Esophagus muscularis mucosa (tissue), 4 donors: ENCODE data around the gene CCL5. TPM values are rescaled to one million over a fixed set of nuclear protein-coding genes. Genes with fewer than 3 reads are reported as not detected.

ENCODE experiments used
- DNase-seq: peaks from one replicate; pipeline ENCODE4 v3.0.0-alpha.2; 2017; ENCODE audit errors: extremely low spot score
- H3K27ac ChIP-seq, 4 donors: fragments of 200-600 bp; sonication (generic); replicated peaks in 1 of 4; 1 replicate in 3 of 4; 2 replicates in 1 of 4; pipeline ENCODE4 v1.5.1; 2016 to 2019; ENCODE audit warnings: mild to moderate bottlenecking in 1 of 4
- H3K27me3 ChIP-seq, 4 donors: fragments of 200-600 bp; sonication (generic); one replicate each; pipeline versions ENCODE4 v1.5.1 to v1.6.0; 2016 to 2019
- H3K36me3 ChIP-seq, 4 donors: fragments of 200-600 bp; sonication (generic); one replicate each; pipeline ENCODE4 v1.5.1; 2016 to 2019
- H3K4me1 ChIP-seq, 4 donors: fragments of 200-600 bp; sonication (generic); one replicate each; pipeline ENCODE4 v1.5.1; 2016 to 2019
- H3K4me3 ChIP-seq, 4 donors: fragments of 200-600 bp; sonication (generic); 1 replicate in 2 of 4; 2 replicates in 2 of 4; pipeline ENCODE4 v1.5.1; 2016 to 2019; ENCODE audit warnings: mild to moderate bottlenecking in 4 of 4, moderate library complexity in 1 of 4
- H3K9me3 ChIP-seq, 4 donors: fragments of 200-600 bp; sonication (generic); 1 replicate in 3 of 4; 2 replicates in 1 of 4; pipeline ENCODE4 v1.5.1; 2016 to 2019
- CTCF ChIP-seq, 3 experiments: fragments of 200-600 bp in 2 of 3; fragments of 450-650 bp in 1 of 3; sonication (generic) in 2 of 3; IDR thresholded peaks; one replicate each; pipeline ENCODE4 v1.5.1; 2017 to 2019; ENCODE audit warnings: antibody characterized with exemption in 3 of 3, mild to moderate bottlenecking in 2 of 3, moderate library complexity in 1 of 3
- EP300 ChIP-seq: sonication (generic); formaldehyde crosslinking; IDR thresholded peaks from one replicate; pipeline ENCODE4 v1.6.1; 2017; ENCODE audit warnings: antibody characterized with exemption
- POLR2A ChIP-seq: fragments of 450-650 bp; IDR thresholded peaks from one replicate; pipeline ENCODE4 v1.6.1; 2017; ENCODE audit warnings: antibody characterized with exemption, moderate library complexity, mild to moderate bottlenecking, low read depth
- POLR2AphosphoS5 ChIP-seq, 2 donors: sonication (generic); formaldehyde crosslinking; IDR thresholded peaks; one replicate each; pipeline ENCODE4 v1.6.1; 2017; ENCODE audit warnings: antibody characterized with exemption in 2 of 2
- WGBS: methylation state at CpG from one replicate; pipeline ENCODE4 v1.1.5; 2018; 5-methylcytosine and 5-hydroxymethylcytosine counted together
- intact Hi-C: fragments of 100-400 bp; cut with DNase I; formaldehyde crosslinking; loops from one replicate; pipeline ENCODE4 v1.15.1; 2023
- total RNA-seq, 4 donors: library from RNA; depleted of rRNA; stranded (reverse); fragments of >200 nt; gene quantifications; one replicate each; pipeline versions ENCODE4 v1.1.0 to v1.2.1, GENCODE V29; 2016

CCL5 gene
- total RNA-seq, 4 donors from 2014 or later, result 1.6 to 11.3 (median 2.2) TPM

GRCh38 chr17:35893751-35894150 lies 13.6 kb upstream of the CCL5 start:
- intact Hi-C loops, result no loop called here
- H3K9me3 ChIP-seq, result no peaks in the 10 kb centered on the region
- H3K27me3 ChIP-seq, result no peaks in the 10 kb centered on the region
- no peak overlapping the region for H3K27ac ChIP-seq
- DNase-seq, result no peak
- peaks cover 0 to 9% (median 4%) of the 10 kb centered on the region in 4 donors for H3K4me1 ChIP-seq
- H3K4me3 ChIP-seq, result no peak overlapping the region
- TF ChIP-seq POLR2A, result no peak
- no peak for TF ChIP-seq POLR2AphosphoS5 (IDR thresholded peaks at IDR 0.05)
- 96% methylated on average over 2 of the region's 4 CpGs for WGBS
- no peaks in the 10 kb centered on the region for H3K36me3 ChIP-seq

- Histone ChIP-seq H3K36me3 (no peaks in the 10 kb centered on the region), H3K27me3 (no peaks in the 10 kb centered on the region), H3K9me3 (no peaks in the 10 kb centered on the region), H3K27ac (no peak overlapping the region), H3K4me3 (no peak overlapping the region), H3K4me1 (peaks cover 0 to 9% (median 4%) of the 10 kb centered on the region in 4 donors)
- DNase-seq, result no peak
- WGBS, result 29% methylated on average over 6 of the region's 6 CpGs
- intact Hi-C loops, result no loop called here
- TF ChIP-seq POLR2AphosphoS5 (IDR thresholded peaks at IDR 0.05), result no peak
- no peak for TF ChIP-seq EP300
- no peak for TF ChIP-seq POLR2A
- no peak for TF ChIP-seq CTCF (IDR thresholded peaks at IDR 0.05)
These were observed 12.2 kb upstream of the CCL5 start for GRCh38 chr17:35892091-35893035.

- TF ChIP-seq EP300, result no peak
- H3K36me3 ChIP-seq, result no peaks in the 10 kb centered on the region
- no peaks in the 10 kb centered on the region for H3K9me3 ChIP-seq
- H3K4me1 ChIP-seq, result peaks cover 0 to 9% (median 4%) of the 10 kb centered on the region in 4 donors
- 80% methylated on average over 4 of the region's 4 CpGs for WGBS
- intact Hi-C loops, result no loop called here
- H3K4me3 ChIP-seq, result no peak overlapping the region
- DNase-seq, result no peak
- no peak overlapping the region for H3K27ac ChIP-seq
- H3K27me3 ChIP-seq, result no peaks in the 10 kb centered on the region
These were observed 11.1 kb upstream of the CCL5 start for GRCh38 chr17:35891269-35891668.

- 56% methylated on average over 4 of the region's 4 CpGs for WGBS
- intact Hi-C loops, result no loop called here
These were observed 10.6 kb upstream of the CCL5 start for GRCh38 chr17:35890774-35891155.

GRCh38 chr17:35889818-35890773 lies 9.9 kb upstream of the CCL5 start:
- H3K9me3 ChIP-seq, result no peaks in the 10 kb centered on the region
- no peak overlapping the region for H3K27ac ChIP-seq
- DNase-seq, result no peak
- peaks cover 0 to 9% (median 4%) of the 10 kb centered on the region in 4 donors for H3K4me1 ChIP-seq
- intact Hi-C loops, result no loop called here
- 92% methylated on average over 2 of the region's 2 CpGs for WGBS
- no peaks in the 10 kb centered on the region for H3K36me3 ChIP-seq
- no peak overlapping the region for H3K4me3 ChIP-seq
- TF ChIP-seq CTCF (IDR thresholded peaks at IDR 0.05) (no peak), POLR2AphosphoS5 (IDR thresholded peaks at IDR 0.05) (no peak), EP300 (no peak), POLR2A (no peak)
- H3K27me3 ChIP-seq, result no peaks in the 10 kb centered on the region

More at GRCh38 chr17:35890774-35891155, 10.6 kb upstream of the CCL5 start:
- H3K4me3 ChIP-seq, result no peak overlapping the region
- H3K27ac ChIP-seq, result no peak overlapping the region
- H3K27me3 ChIP-seq, result no peaks in the 10 kb centered on the region
- DNase-seq, result no peak
- H3K9me3 ChIP-seq, result no peaks in the 10 kb centered on the region
- H3K4me1 ChIP-seq, result peaks cover 0 to 9% (median 4%) of the 10 kb centered on the region in 4 donors
- no peaks in the 10 kb centered on the region for H3K36me3 ChIP-seq
- TF ChIP-seq POLR2A (no peak), POLR2AphosphoS5 (IDR thresholded peaks at IDR 0.05) (peak in 1 of 2 donors; percentile 5), EP300 (no peak), CTCF (IDR thresholded peaks at IDR 0.05) (no peak)
